ENCODE results near the gene MPO.

- TF ChIP-seq, protein P1, sequence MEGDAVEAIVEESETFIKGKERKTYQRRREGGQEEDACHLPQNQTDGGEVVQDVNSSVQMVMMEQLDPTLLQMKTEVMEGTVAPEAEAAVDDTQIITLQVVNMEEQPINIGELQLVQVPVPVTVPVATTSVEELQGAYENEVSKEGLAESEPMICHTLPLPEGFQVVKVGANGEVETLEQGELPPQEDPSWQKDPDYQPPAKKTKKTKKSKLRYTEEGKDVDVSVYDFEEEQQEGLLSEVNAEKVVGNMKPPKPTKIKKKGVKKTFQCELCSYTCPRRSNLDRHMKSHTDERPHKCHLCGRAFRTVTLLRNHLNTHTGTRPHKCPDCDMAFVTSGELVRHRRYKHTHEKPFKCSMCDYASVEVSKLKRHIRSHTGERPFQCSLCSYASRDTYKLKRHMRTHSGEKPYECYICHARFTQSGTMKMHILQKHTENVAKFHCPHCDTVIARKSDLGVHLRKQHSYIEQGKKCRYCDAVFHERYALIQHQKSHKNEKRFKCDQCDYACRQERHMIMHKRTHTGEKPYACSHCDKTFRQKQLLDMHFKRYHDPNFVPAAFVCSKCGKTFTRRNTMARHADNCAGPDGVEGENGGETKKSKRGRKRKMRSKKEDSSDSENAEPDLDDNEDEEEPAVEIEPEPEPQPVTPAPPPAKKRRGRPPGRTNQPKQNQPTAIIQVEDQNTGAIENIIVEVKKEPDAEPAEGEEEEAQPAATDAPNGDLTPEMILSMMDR (IDR thresholded peaks at IDR 0.05 in 2 of 3, conservative IDR thresholded peaks at IDR 0.05 in 1 of 3; ENCODE audit: borderline replicate concordance in 1 of 3, insufficient read depth in 1 of 3, low read depth in 2 of 3, low read length in 2 of 3) = no peak
- TF ChIP-seq SIN3A (IDR thresholded peaks at IDR 0.05; ENCODE audit: low read depth) (no peak), POLR2AphosphoS5 (IDR thresholded peaks at IDR 0.05; ENCODE audit: low read depth, low read length) (no peak)
Measured at GRCh38 chr17:58252141-58252540, 28.6 kb downstream of the MPO start.
